OCI-LY3 (cell line): ENCODE results near the gene RBPJ.

Experiments
- CTCF ChIP-seq: fragments of 200-600, 300-600 bp; sonication (generic); IDR thresholded peaks from 2 replicates; pipeline ENCODE4 v1.5.1; 2014; ENCODE audit warnings: antibody characterized with exemption, low read length, low read depth
- EZH2phosphoT487 ChIP-seq: fragments of 200-600 bp; shearing (Covaris generic); IDR thresholded peaks from 2 replicates; pipeline ENCODE4 v1.6.1; 2018; ENCODE audit warnings: antibody characterized with exemption, mixed run types, low read depth

GRCh38 chr4:26284536-26284935, 36.3 kb upstream of the RBPJ start:
- TF ChIP-seq CTCF: no peak
- TF ChIP-seq EZH2phosphoT487: no peak
